HepG2 (cell line): Measurements from ENCODE around the gene ACP1. TPM values are rescaled to one million over a fixed set of nuclear protein-coding genes. Genes with fewer than 3 reads are reported as not detected.
A peak's percentile ranks its signal among the peaks of the same experiment; 100 is the strongest.

Source experiments
- CBX5 ChIP-seq: sonication (generic); formaldehyde crosslinking; IDR thresholded peaks from 2 replicates; pipeline ENCODE4 v1.4.0; 2020; ENCODE audit warnings: missing genetic modification reagents, borderline replicate concordance
- EED ChIP-seq: sonication (generic); formaldehyde crosslinking; IDR thresholded peaks from 2 replicates; pipeline ENCODE4 v1.5.0; 2020; ENCODE audit warnings: mild to moderate bottlenecking, missing genetic modification reagents
- GATA4 ChIP-seq: sonication (generic); IDR thresholded peaks from 2 replicates; pipeline ENCODE4 v1.6.1; 2016; ENCODE audit warnings: antibody characterized with exemption, low read depth, borderline replicate concordance
- HDAC2 ChIP-seq: sonication (generic); formaldehyde crosslinking; IDR thresholded peaks from 2 replicates; pipeline ENCODE4 v1.4.0; 2020; ENCODE audit warnings: missing genetic modification reagents
- HMGA1 ChIP-seq: sonication (generic); formaldehyde crosslinking; conservative IDR thresholded peaks from 2 replicates; pipeline ENCODE4 v1.4.0; 2020; ENCODE audit warnings: missing genetic modification reagents
- MED1 ChIP-seq: sonication (generic); formaldehyde crosslinking; IDR thresholded peaks from 2 replicates; pipeline ENCODE4 v1.4.0; 2020; ENCODE audit warnings: missing genetic modification reagents
- RXRB ChIP-seq: IDR thresholded peaks from 2 replicates; pipeline ENCODE4 v1.6.1; 2016; ENCODE audit warnings: borderline replicate concordance, missing genetic modification reagents, missing compliant biosample characterization
- ZNF10 ChIP-seq: sonication (generic); formaldehyde crosslinking; IDR thresholded peaks from 2 replicates; pipeline ENCODE4 v1.4.0; 2020; ENCODE audit warnings: mild to moderate bottlenecking, low read depth, missing genetic modification reagents, borderline replicate concordance
- ZNF367 ChIP-seq: sonication (generic); formaldehyde crosslinking; IDR thresholded peaks from 2 replicates; pipeline ENCODE4 v1.4.0; 2020; ENCODE audit warnings: missing genetic modification reagents, borderline replicate concordance
- ZNF652 ChIP-seq: IDR thresholded peaks from 2 replicates; pipeline ENCODE4 v1.6.1; 2016; ENCODE audit warnings: low read depth, borderline replicate concordance
- polyA plus RNA-seq, 8 experiments: library from polyadenylated mRNA; depleted of rRNA in 3 of 8; stranded (reverse) in 7 of 8; unstranded in 1 of 8; fragments of >200 nt; fragmentation: Illumina TruSeq in 4 of 8; extraction: Trizol in 4 of 8; gene quantifications; 2 replicates each; pipeline versions ENCODE4 v1.2.1 to v1.2.3, GENCODE V29; 2011 to 2016; ENCODE audit warnings: low read depth in 4 of 8, missing spikeins in 1 of 8, mixed read lengths in 1 of 8; ENCODE audit not compliant: insufficient read depth in 1 of 8
- total RNA-seq, 5 experiments: library from RNA; depleted of rRNA; stranded (reverse); fragments of >200 nt; fragmentation: Illumina TruSeq; extraction: Trizol; gene quantifications; 2 replicates each; pipeline ENCODE4 v1.2.3, GENCODE V29; 2016; ENCODE audit warnings: low read depth in 1 of 5
- TF ChIP-seq, protein P1 (sequence below): sonication (generic); formaldehyde crosslinking; IDR thresholded peaks from 2 replicates; pipeline ENCODE4 v1.5.0; 2020; ENCODE audit warnings: missing genetic modification reagents
- TF ChIP-seq, protein P2 (sequence below): sonication (generic); formaldehyde crosslinking; IDR thresholded peaks from 2 replicates; pipeline ENCODE4 v1.4.0; 2020; ENCODE audit warnings: missing genetic modification reagents; ENCODE audit errors: not compliant biosample characterization
- TF ChIP-seq, protein P3 (sequence below): sonication (generic); formaldehyde crosslinking; IDR thresholded peaks from 2 replicates; pipeline ENCODE4 v1.4.0; 2020; ENCODE audit warnings: missing genetic modification reagents, borderline replicate concordance
- TF ChIP-seq, protein P4 (sequence below): sonication (generic); formaldehyde crosslinking; IDR thresholded peaks from 2 replicates; pipeline ENCODE4 v1.5.0; 2020; ENCODE audit warnings: mild to moderate bottlenecking, missing genetic modification reagents
- TF ChIP-seq, protein P5 (sequence below): sonication (generic); formaldehyde crosslinking; IDR thresholded peaks from 2 replicates; pipeline ENCODE4 v1.5.0; 2020; ENCODE audit warnings: mild to moderate bottlenecking, missing genetic modification reagents, moderate library complexity
- TF ChIP-seq, protein P6 (sequence below): sonication (generic); formaldehyde crosslinking; IDR thresholded peaks from 2 replicates; pipeline ENCODE4 v1.4.0; 2020; ENCODE audit warnings: missing genetic modification reagents
- TF ChIP-seq, protein P7 (sequence below): sonication (generic); formaldehyde crosslinking; conservative IDR thresholded peaks from 2 replicates; pipeline ENCODE4 v1.4.0; 2020; ENCODE audit warnings: missing genetic modification reagents

Gene ACP1
- total and polyA plus RNA-seq, 2 of the 13 experiments (the other 11 are each of a cell fraction or from before 2014, with no cell fraction given) = 246 to 348 TPM

DNA sequence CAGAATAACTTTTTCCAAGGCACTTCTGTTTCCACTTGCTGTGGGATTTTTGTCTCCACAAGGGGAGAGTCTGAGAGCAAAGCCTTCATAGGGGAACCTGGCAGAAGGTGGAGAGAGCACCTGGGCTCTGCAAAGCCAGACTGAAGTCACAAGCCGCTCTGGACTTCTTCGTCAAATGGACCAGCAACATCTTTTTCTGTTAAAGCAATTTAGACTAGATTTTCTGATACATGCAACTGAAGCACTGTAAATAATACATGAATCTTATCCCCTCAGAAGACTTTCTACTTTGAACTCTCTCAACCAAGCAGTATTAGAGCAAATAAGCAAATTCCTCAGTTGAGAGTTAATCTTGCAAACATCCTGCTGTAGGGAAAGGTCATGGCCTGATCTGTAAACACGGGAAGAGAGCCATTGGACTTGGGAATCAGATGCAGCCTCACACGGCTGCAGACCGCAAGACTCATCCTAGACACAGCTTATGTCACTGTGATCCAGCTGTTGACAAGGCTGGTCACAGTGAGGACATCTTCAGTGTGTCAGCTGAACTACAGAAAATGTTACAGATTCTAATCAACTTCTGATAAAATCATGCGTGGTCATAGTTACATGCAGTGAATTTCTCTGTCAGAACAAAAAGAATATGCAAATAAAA, 4.1 kb upstream of the ACP1 start (continued):
- TF ChIP-seq, protein P1, sequence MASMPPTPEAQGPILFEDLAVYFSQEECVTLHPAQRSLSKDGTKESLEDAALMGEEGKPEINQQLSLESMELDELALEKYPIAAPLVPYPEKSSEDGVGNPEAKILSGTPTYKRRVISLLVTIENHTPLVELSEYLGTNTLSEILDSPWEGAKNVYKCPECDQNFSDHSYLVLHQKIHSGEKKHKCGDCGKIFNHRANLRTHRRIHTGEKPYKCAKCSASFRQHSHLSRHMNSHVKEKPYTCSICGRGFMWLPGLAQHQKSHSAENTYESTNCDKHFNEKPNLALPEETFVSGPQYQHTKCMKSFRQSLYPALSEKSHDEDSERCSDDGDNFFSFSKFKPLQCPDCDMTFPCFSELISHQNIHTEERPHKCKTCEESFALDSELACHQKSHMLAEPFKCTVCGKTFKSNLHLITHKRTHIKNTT = no peak
- TF ChIP-seq, protein P2, sequence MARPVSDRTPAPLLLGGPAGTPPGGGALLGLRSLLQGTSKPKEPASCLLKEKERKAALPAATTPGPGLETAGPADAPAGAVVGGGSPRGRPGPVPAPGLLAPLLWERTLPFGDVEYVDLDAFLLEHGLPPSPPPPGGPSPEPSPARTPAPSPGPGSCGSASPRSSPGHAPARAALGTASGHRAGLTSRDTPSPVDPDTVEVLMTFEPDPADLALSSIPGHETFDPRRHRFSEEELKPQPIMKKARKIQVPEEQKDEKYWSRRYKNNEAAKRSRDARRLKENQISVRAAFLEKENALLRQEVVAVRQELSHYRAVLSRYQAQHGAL (CRISPR knock-in tag) = no peak
- TF ChIP-seq, protein P3, sequence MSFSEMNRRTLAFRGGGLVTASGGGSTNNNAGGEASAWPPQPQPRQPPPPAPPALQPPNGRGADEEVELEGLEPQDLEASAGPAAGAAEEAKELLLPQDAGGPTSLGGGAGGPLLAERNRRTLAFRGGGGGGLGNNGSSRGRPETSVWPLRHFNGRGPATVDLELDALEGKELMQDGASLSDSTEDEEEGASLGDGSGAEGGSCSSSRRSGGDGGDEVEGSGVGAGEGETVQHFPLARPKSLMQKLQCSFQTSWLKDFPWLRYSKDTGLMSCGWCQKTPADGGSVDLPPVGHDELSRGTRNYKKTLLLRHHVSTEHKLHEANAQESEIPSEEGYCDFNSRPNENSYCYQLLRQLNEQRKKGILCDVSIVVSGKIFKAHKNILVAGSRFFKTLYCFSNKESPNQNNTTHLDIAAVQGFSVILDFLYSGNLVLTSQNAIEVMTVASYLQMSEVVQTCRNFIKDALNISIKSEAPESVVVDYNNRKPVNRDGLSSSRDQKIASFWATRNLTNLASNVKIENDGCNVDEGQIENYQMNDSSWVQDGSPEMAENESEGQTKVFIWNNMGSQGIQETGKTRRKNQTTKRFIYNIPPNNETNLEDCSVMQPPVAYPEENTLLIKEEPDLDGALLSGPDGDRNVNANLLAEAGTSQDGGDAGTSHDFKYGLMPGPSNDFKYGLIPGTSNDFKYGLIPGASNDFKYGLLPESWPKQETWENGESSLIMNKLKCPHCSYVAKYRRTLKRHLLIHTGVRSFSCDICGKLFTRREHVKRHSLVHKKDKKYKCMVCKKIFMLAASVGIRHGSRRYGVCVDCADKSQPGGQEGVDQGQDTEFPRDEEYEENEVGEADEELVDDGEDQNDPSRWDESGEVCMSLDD (CRISPR knock-in tag) = no peak; the same call in 1 of the 2 replicates
- peak; percentile 99 for TF ChIP-seq GATA4
- TF ChIP-seq ZNF10 = no peak
- TF ChIP-seq, protein P4, sequence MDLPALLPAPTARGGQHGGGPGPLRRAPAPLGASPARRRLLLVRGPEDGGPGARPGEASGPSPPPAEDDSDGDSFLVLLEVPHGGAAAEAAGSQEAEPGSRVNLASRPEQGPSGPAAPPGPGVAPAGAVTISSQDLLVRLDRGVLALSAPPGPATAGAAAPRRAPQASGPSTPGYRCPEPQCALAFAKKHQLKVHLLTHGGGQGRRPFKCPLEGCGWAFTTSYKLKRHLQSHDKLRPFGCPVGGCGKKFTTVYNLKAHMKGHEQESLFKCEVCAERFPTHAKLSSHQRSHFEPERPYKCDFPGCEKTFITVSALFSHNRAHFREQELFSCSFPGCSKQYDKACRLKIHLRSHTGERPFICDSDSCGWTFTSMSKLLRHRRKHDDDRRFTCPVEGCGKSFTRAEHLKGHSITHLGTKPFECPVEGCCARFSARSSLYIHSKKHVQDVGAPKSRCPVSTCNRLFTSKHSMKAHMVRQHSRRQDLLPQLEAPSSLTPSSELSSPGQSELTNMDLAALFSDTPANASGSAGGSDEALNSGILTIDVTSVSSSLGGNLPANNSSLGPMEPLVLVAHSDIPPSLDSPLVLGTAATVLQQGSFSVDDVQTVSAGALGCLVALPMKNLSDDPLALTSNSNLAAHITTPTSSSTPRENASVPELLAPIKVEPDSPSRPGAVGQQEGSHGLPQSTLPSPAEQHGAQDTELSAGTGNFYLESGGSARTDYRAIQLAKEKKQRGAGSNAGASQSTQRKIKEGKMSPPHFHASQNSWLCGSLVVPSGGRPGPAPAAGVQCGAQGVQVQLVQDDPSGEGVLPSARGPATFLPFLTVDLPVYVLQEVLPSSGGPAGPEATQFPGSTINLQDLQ (CRISPR knock-in tag) = 0 out of 2 replicates have a peak, but pooled peaks have one; percentile 48
- TF ChIP-seq ZNF652 = peak; percentile 80
- TF ChIP-seq ZNF367 (CRISPR knock-in tag) = no peak
- TF ChIP-seq, protein P5, sequence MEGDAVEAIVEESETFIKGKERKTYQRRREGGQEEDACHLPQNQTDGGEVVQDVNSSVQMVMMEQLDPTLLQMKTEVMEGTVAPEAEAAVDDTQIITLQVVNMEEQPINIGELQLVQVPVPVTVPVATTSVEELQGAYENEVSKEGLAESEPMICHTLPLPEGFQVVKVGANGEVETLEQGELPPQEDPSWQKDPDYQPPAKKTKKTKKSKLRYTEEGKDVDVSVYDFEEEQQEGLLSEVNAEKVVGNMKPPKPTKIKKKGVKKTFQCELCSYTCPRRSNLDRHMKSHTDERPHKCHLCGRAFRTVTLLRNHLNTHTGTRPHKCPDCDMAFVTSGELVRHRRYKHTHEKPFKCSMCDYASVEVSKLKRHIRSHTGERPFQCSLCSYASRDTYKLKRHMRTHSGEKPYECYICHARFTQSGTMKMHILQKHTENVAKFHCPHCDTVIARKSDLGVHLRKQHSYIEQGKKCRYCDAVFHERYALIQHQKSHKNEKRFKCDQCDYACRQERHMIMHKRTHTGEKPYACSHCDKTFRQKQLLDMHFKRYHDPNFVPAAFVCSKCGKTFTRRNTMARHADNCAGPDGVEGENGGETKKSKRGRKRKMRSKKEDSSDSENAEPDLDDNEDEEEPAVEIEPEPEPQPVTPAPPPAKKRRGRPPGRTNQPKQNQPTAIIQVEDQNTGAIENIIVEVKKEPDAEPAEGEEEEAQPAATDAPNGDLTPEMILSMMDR (CRISPR knock-in tag) = peak; percentile 75
- peak; percentile 100 for TF ChIP-seq CBX5 (CRISPR knock-in tag)
- TF ChIP-seq HDAC2 (CRISPR knock-in tag) = peak; percentile 100
- TF ChIP-seq RXRB (CRISPR knock-in tag) = peak; percentile 100
- TF ChIP-seq, protein P6, sequence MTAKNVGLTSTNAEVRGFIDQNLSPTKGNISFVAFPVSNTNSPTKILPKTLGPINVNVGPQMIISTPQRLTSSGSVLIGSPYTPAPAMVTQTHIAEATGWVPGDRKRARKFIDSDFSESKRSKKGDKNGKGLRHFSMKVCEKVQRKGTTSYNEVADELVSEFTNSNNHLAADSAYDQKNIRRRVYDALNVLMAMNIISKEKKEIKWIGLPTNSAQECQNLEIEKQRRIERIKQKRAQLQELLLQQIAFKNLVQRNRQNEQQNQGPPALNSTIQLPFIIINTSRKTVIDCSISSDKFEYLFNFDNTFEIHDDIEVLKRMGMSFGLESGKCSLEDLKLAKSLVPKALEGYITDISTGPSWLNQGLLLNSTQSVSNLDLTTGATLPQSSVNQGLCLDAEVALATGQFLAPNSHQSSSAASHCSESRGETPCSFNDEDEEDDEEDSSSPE (CRISPR knock-in tag) = peak; percentile 81
- peak; percentile 100 for TF ChIP-seq MED1 (CRISPR knock-in tag)
- TF ChIP-seq EED (CRISPR knock-in tag) = no peak; the same call in 1 of the 2 replicates
- TF ChIP-seq, protein P7, sequence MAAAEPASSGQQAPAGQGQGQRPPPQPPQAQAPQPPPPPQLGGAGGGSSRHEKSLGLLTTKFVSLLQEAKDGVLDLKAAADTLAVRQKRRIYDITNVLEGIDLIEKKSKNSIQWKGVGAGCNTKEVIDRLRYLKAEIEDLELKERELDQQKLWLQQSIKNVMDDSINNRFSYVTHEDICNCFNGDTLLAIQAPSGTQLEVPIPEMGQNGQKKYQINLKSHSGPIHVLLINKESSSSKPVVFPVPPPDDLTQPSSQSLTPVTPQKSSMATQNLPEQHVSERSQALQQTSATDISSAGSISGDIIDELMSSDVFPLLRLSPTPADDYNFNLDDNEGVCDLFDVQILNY (CRISPR knock-in tag) = no peak
- TF ChIP-seq HMGA1 (CRISPR knock-in tag) = no peak
